Endothelial cell of umbilical vein (primary cell): Measurements from ENCODE around the gene P3H1. TPM values are rescaled to one million over a fixed set of nuclear protein-coding genes. Genes with fewer than 3 reads are reported as not detected.

Experiments
- BruUV-seq: library from RNA; stranded (reverse); fragments of 400-500 nt; replicated peaks from 2 replicates; lab custom pipeline; 2021; lab: Mats Ljungman, UMichigan
- CTCF ChIA-PET: fragments of 300-600, 350-600 bp; sonication (Branson Sonifier 250); formaldehyde crosslinking; loops from one replicate; lab custom pipeline; 2021; ENCODE audit warnings: antibody characterized with exemption, inconsistent platforms; lab: Charles Lee
- POLR2A ChIA-PET: fragments of 300-600, 350-600 bp; sonication (Branson Sonifier 250); formaldehyde crosslinking; loops from one replicate; lab custom pipeline; 2021; ENCODE audit warnings: antibody characterized with exemption, inconsistent platforms; lab: Charles Lee
- DNase-seq: peaks from one replicate; pipeline ENCODE4 v3.0.0-alpha.2; 2011; ENCODE audit warnings: low read depth, low spot score
- FAIRE-seq: peaks from 2 replicates; lab custom pipeline; 2011; peaks lifted over from hg19 to GRCh38; lab: Jason Lieb, UNC
- H2AFZ ChIP-seq: 2 replicates; pipeline ENCODE4 v1.6.0; 2012; ENCODE audit warnings: low read depth, low read length, control low read depth, inconsistent platforms
- H3K27ac ChIP-seq: 2 replicates; pipeline ENCODE4 v1.5.1; 2011; ENCODE audit warnings: low read depth, mild to moderate bottlenecking, control low read depth, low read length, moderate library complexity; ENCODE audit not compliant: insufficient read depth
- H3K27me3 ChIP-seq, 2 experiments: 2 replicates each; pipeline versions ENCODE4 v1.6.0 to v1.6.1; 2011; ENCODE audit warnings: low read length in 2 of 2, mixed read lengths in 1 of 2; ENCODE audit not compliant: control insufficient read depth in 2 of 2, insufficient read depth in 2 of 2
- H3K36me3 ChIP-seq, 2 experiments: 2 replicates in 1 of 2; 3 replicates in 1 of 2; pipeline ENCODE4 v1.5.1; 2011; ENCODE audit warnings: low read length in 2 of 2, mild to moderate bottlenecking in 1 of 2, moderate library complexity in 1 of 2; ENCODE audit not compliant: control insufficient read depth in 2 of 2, insufficient read depth in 2 of 2; ENCODE audit errors: extremely low read depth in 1 of 2
- H3K4me1 ChIP-seq: 3 replicates; pipeline ENCODE4 v1.5.1; 2011; ENCODE audit warnings: mild to moderate bottlenecking, low read length; ENCODE audit not compliant: control insufficient read depth, insufficient read depth; ENCODE audit errors: extremely low read depth
- H3K4me2 ChIP-seq: 2 replicates; pipeline ENCODE4 v1.6.1; 2011; ENCODE audit warnings: low read length, control low read depth, mixed read lengths; ENCODE audit not compliant: insufficient read depth
- H3K4me3 ChIP-seq, 3 experiments: fragments of 200-600 bp in 1 of 3; sonication (generic), shearing (Covaris generic) in 1 of 3; replicated peaks in 1 of 3; 2 replicates each; pipeline ENCODE4 v1.5.1; 2011 to 2016; ENCODE audit warnings: control low read depth in 3 of 3, low read length in 3 of 3, mild to moderate bottlenecking in 2 of 3, inconsistent platforms in 1 of 3, low read depth in 1 of 3, moderate library complexity in 1 of 3; ENCODE audit not compliant: insufficient read depth in 1 of 3
- H3K79me2 ChIP-seq: 2 replicates; pipeline ENCODE4 v1.6.0; 2012; ENCODE audit warnings: low read length, inconsistent platforms; ENCODE audit not compliant: control insufficient read depth, insufficient read depth
- H3K9ac ChIP-seq: replicated peaks from 2 replicates; pipeline ENCODE3; 2011; ENCODE audit warnings: low read length, control low read depth; ENCODE audit not compliant: insufficient read depth; ENCODE audit errors: extremely low read depth
- H3K9me1 ChIP-seq: replicated peaks from 3 replicates; pipeline ENCODE4 v1.6.0; 2011; ENCODE audit warnings: mild to moderate bottlenecking, low read length; ENCODE audit not compliant: control insufficient read depth, insufficient read depth; ENCODE audit errors: extremely low read depth
- H3K9me3 ChIP-seq: replicated peaks from 2 replicates; pipeline ENCODE4 v1.5.1; 2012; ENCODE audit warnings: low read length, inconsistent platforms; ENCODE audit not compliant: control insufficient read depth, insufficient read depth
- H4K20me1 ChIP-seq: replicated peaks from 2 replicates; pipeline ENCODE3; 2011; ENCODE audit warnings: mild to moderate bottlenecking, low read length; ENCODE audit not compliant: control insufficient read depth, insufficient read depth; ENCODE audit errors: extremely low read depth
- CTCF ChIP-seq, 2 donors: IDR thresholded peaks; 1 replicate in 1 of 2; 2 replicates in 1 of 2; pipeline ENCODE4 v1.5.1; 2011; ENCODE audit warnings: low read length in 2 of 2, mild to moderate bottlenecking in 2 of 2, moderate library complexity in 2 of 2, control low read depth in 1 of 2, inconsistent platforms in 1 of 2, low read depth in 1 of 2; ENCODE audit not compliant: insufficient read depth in 1 of 2; ENCODE audit errors: extremely low read depth in 1 of 2
- EZH2 ChIP-seq: IDR thresholded peaks from 2 replicates; pipeline ENCODE4 v1.6.1; 2012; ENCODE audit warnings: borderline replicate concordance, low read depth, mild to moderate bottlenecking, moderate library complexity, low read length, inconsistent platforms; ENCODE audit not compliant: severe bottlenecking
- FOS ChIP-seq: IDR thresholded peaks from 2 replicates; pipeline ENCODE4 v1.6.1; 2011; ENCODE audit warnings: mild to moderate bottlenecking, low read length, moderate library complexity, borderline replicate concordance; ENCODE audit not compliant: insufficient read depth
- GATA2 ChIP-seq: IDR thresholded peaks from 2 replicates; pipeline ENCODE4 v1.7.0; 2011; ENCODE audit warnings: low read depth, mild to moderate bottlenecking, moderate library complexity, mixed read lengths, low read length; ENCODE audit not compliant: insufficient read length, insufficient read depth
- JUN ChIP-seq: IDR thresholded peaks from 2 replicates; pipeline ENCODE4 v1.6.1; 2011; ENCODE audit warnings: borderline replicate concordance, low read depth; ENCODE audit not compliant: insufficient read length, insufficient read depth
- MYC ChIP-seq: IDR thresholded peaks from one replicate; pipeline ENCODE4 v1.6.1; 2011; ENCODE audit warnings: mild to moderate bottlenecking, low read depth, low read length
- POLR2A ChIP-seq: IDR thresholded peaks from 2 replicates; pipeline ENCODE4 v1.6.1; 2012; ENCODE audit warnings: low read depth, mild to moderate bottlenecking, control low read depth, low read length
- POLR2AphosphoS5 ChIP-seq: IDR thresholded peaks from 2 replicates; pipeline ENCODE4 v1.6.1; 2012; ENCODE audit warnings: low read depth, mild to moderate bottlenecking, control low read depth, low read length, moderate library complexity; ENCODE audit not compliant: insufficient read depth
- dilution Hi-C: fragments of 300-500 bp; cut with MboI; formaldehyde crosslinking; loops from one replicate; pipeline ENCODE4 v1.15.0; 2019; ENCODE audit warnings: low sequenced_read_pairs; ENCODE audit not compliant: extremely low pct_ligation_motif_present
- intact Hi-C: fragments of 100-400 bp; cut with micrococcal nuclease; formaldehyde crosslinking; loops from one replicate; pipeline ENCODE4 v1.10.0; 2022
- polyA plus RNA-seq, 4 experiments: library from polyadenylated mRNA; depleted of rRNA in 3 of 4; stranded (reverse) in 3 of 4; unstranded in 1 of 4; fragments of >200 nt; gene quantifications; 2 replicates each; pipeline versions ENCODE4 v1.2.1 to v1.2.3, GENCODE V29; 2011 to 2012; ENCODE audit warnings: missing spikeins in 1 of 4
- total RNA-seq: library from RNA; stranded (reverse); gene quantifications from 2 replicates; pipeline ENCODE4 v1.2.3, GENCODE V29; 2021
- TF ChIP-seq, protein P1 (sequence below): IDR thresholded peaks from 2 replicates; pipeline ENCODE4 v1.6.1; 2011; ENCODE audit not compliant: insufficient read depth, insufficient read length

Gene P3H1
- total and polyA plus RNA-seq, 2 donors (not counting 3 experiments of a cell fraction or from before 2014, with no cell fraction given) = 136 to 194 TPM

GRCh38 chr1:42762269-42762668 is 4.6 kb downstream of the P3H1 start:
- Histone ChIP-seq H2AFZ (no peak overlapping the region), H3K9ac (no peak overlapping the region), H3K79me2 (peaks cover 43% of the 10 kb centered on the region), H3K4me3 (no peak overlapping the region), H3K27me3 (no peaks in the 10 kb centered on the region), H3K9me3 (no peaks in the 10 kb centered on the region), H3K9me1 (no peaks in the 10 kb centered on the region), H3K4me2 (no peak overlapping the region), H4K20me1 (no peaks in the 10 kb centered on the region), H3K27ac (no peak overlapping the region), H3K4me1 (peaks cover 13% of the 10 kb centered on the region), H3K36me3 (peaks cover 0 to 22% of the 10 kb centered on the region in 2 experiments)
- dilution Hi-C loops = no loop called here
- no TSS peak for BruUV-seq
- POLR2A ChIA-PET = no interaction called here
- FAIRE-seq (no peak), DNase-seq (no peak)
- intact Hi-C loops = no loop called here
- CTCF ChIA-PET = no interaction called here
- TF ChIP-seq, protein P1, sequence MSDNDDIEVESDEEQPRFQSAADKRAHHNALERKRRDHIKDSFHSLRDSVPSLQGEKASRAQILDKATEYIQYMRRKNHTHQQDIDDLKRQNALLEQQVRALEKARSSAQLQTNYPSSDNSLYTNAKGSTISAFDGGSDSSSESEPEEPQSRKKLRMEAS = no peak
- TF ChIP-seq JUN (no peak), EZH2 (no peak), MYC (no peak), CTCF (IDR thresholded peaks at IDR 0.05; ENCODE audit: extremely low read depth in 1 of 2, insufficient read depth in 1 of 2, low read depth in 1 of 2, low read length in 2 of 2) (no peak), FOS (no peak), POLR2A (no peak), POLR2AphosphoS5 (no peak), GATA2 (no peak)
